ENCODE measurements around the gene LMAN2L.
A peak's percentile ranks its signal among the peaks of the same experiment; 100 is the strongest.

The LMAN2L gene

GRCh38 chr2:96739633-96740428 lies at the start of gene LMAN2L:
Gene LMAN2L (minus strand): TSS chr2:96740064. CDS start chr2:96740040, 24 bp downstream.
- DNase-seq (ENCODE audit: low read depth in 3 of 3): peak; percentile 90 to 96 (median 96)

GRCh38 chr2:96789245-96789617 lies 49.4 kb upstream of the LMAN2L start:
- DNase-seq (ENCODE audit: low read depth in 3 of 3): no peak

- no peak for DNase-seq (ENCODE audit: low read depth in 3 of 3)
Measured at GRCh38 chr2:96788442-96789244, 48.8 kb upstream of the LMAN2L start.

GRCh38 chr2:96787411-96787810 lies 47.5 kb upstream of the LMAN2L start:
- DNase-seq (ENCODE audit: low read depth in 3 of 3): no peak

- no peak for DNase-seq (ENCODE audit: low read depth in 3 of 3)
Measured at GRCh38 chr2:96783388-96783787, 43.5 kb upstream of the LMAN2L start.

GRCh38 chr2:96775160-96775559 lies 35.3 kb upstream of the LMAN2L start:
- no peak for DNase-seq (ENCODE audit: low read depth in 3 of 3)

- DNase-seq (ENCODE audit: low read depth in 3 of 3): no peak
Measured at GRCh38 chr2:96773922-96774321, 34.1 kb upstream of the LMAN2L start.

- no peak for DNase-seq (ENCODE audit: low read depth in 3 of 3)
Measured at GRCh38 chr2:96772903-96773671, 33.2 kb upstream of the LMAN2L start.

GRCh38 chr2:96771796-96772618 lies 32.1 kb upstream of the LMAN2L start:
- no peak for DNase-seq (ENCODE audit: low read depth in 3 of 3)

- no peak for DNase-seq (ENCODE audit: low read depth in 3 of 3)
Measured at GRCh38 chr2:96770442-96771202, 30.8 kb upstream of the LMAN2L start.

- DNase-seq (ENCODE audit: low read depth in 3 of 3): no peak
Measured at GRCh38 chr2:96769814-96770213, 29.9 kb upstream of the LMAN2L start.

- no peak for DNase-seq (ENCODE audit: low read depth in 3 of 3)
Measured at GRCh38 chr2:96768083-96768561, 28.3 kb upstream of the LMAN2L start.

GRCh38 chr2:96767135-96767871 lies 27.4 kb upstream of the LMAN2L start:
- DNase-seq (ENCODE audit: low read depth in 3 of 3): no peak

- no peak for DNase-seq (ENCODE audit: low read depth in 3 of 3)
Measured at GRCh38 chr2:96764253-96764637, 24.4 kb upstream of the LMAN2L start.

- DNase-seq (ENCODE audit: low read depth in 3 of 3): no peak
Measured at GRCh38 chr2:96763511-96764252, 23.8 kb upstream of the LMAN2L start.

GRCh38 chr2:96762529-96763311 lies 22.9 kb upstream of the LMAN2L start:
- no peak for DNase-seq (ENCODE audit: low read depth in 3 of 3)

GRCh38 chr2:96760986-96761832 lies 21.3 kb upstream of the LMAN2L start:
- no peak for DNase-seq (ENCODE audit: low read depth in 3 of 3)

Data from stimulated activated CD4-positive, alpha-beta T cell treated with anti-CD3 and anti-CD28 coated beads, TNF-alpha, amount 100 ng/mL, for 48 hours (primary cell).